HG02759 (cell line): Measurements from ENCODE around the gene AHCYL2.
"Not testable (repeated sequence)": the region's sequence is repeated elsewhere in the genome, so short reads cannot be mapped to it uniquely, and the experiment has no call there.

Experiments used
- ATAC-seq: cut with Tn5 transposase; IDR thresholded peaks from one replicate; pipeline ENCODE4 v1.9.1; 2021; ENCODE audit warnings: mild to moderate bottlenecking, moderate library complexity; ENCODE audit not compliant: unreplicated experiment

The AHCYL2 gene

GRCh38 chr7:129208667-129209066 is 16.2 kb upstream of the AHCYL2 start:
- ATAC-seq, result no peak

GRCh38 chr7:129209067-129209926 is 15.5 kb upstream of the AHCYL2 start:
- ATAC-seq, result no peak

GRCh38 chr7:129210256-129210988 is 14.4 kb upstream of the AHCYL2 start:
- peak; percentile 76 for ATAC-seq

- no peak for ATAC-seq
These were observed 13.9 kb upstream of the AHCYL2 start for GRCh38 chr7:129210989-129211312.

- no peak for ATAC-seq
These were observed 12.7 kb upstream of the AHCYL2 start for GRCh38 chr7:129212126-129212525.

- ATAC-seq, result no peak
These were observed 12.2 kb upstream of the AHCYL2 start for GRCh38 chr7:129212596-129212995.

- ATAC-seq, result no peak
These were observed 11.0 kb upstream of the AHCYL2 start for GRCh38 chr7:129213828-129214227.

GRCh38 chr7:129215691-129216090 is 9.1 kb upstream of the AHCYL2 start:
- ATAC-seq, result not testable (repeated sequence)

GRCh38 chr7:129216101-129216715 is 8.6 kb upstream of the AHCYL2 start:
- not testable (repeated sequence) for ATAC-seq

- not testable (repeated sequence) for ATAC-seq
These were observed 7.9 kb upstream of the AHCYL2 start for GRCh38 chr7:129216821-129217416.

- no peak for ATAC-seq
These were observed 6.2 kb upstream of the AHCYL2 start for GRCh38 chr7:129218514-129219062.

- ATAC-seq, result not testable (repeated sequence)
These were observed 5.7 kb upstream of the AHCYL2 start for GRCh38 chr7:129219166-129219565.

GRCh38 chr7:129222064-129222463 is 2.8 kb upstream of the AHCYL2 start:
- no peak for ATAC-seq

- peak; percentile 36 for ATAC-seq
These were observed 538 bp downstream of the AHCYL2 start for GRCh38 chr7:129225206-129225930.

GRCh38 chr7:129225931-129226572 is 1.2 kb downstream of the AHCYL2 start:
- no peak for ATAC-seq

GRCh38 chr7:129227646-129228578 is 3.1 kb downstream of the AHCYL2 start:
- ATAC-seq, result no peak

- ATAC-seq, result no peak
These were observed 3.8 kb downstream of the AHCYL2 start for GRCh38 chr7:129228633-129229032.

GRCh38 chr7:129231666-129232065 is 6.8 kb downstream of the AHCYL2 start:
- no peak for ATAC-seq

GRCh38 chr7:129238546-129238945 is 13.7 kb downstream of the AHCYL2 start:
- no peak for ATAC-seq
